WTC11 (cell line): Measurements from ENCODE around the gene CPHXL2.

ENCODE experiments used
- NFYB ChIP-seq: sonication (generic); formaldehyde crosslinking; conservative IDR thresholded peaks from 2 replicates; pipeline ENCODE4 v1.8.0; 2022; ENCODE audit warnings: low read depth, missing genetic modification reagents
- TF ChIP-seq, protein P1 (sequence below): sonication (generic); formaldehyde crosslinking; IDR thresholded peaks from 2 replicates; pipeline ENCODE4 v1.8.1; 2022; ENCODE audit warnings: mild to moderate bottlenecking, moderate library complexity, missing genetic modification reagents
- TF ChIP-seq, protein P2 (sequence below): fragments of 200-600 bp; IDR thresholded peaks from 2 replicates; pipeline ENCODE4 v1.8.0; 2022; ENCODE audit warnings: antibody characterized with exemption
- TF ChIP-seq, protein P3 (sequence below): sonication (generic); formaldehyde crosslinking; IDR thresholded peaks from 2 replicates; pipeline ENCODE4 v1.8.1; 2023; ENCODE audit warnings: mild to moderate bottlenecking, missing genetic modification reagents, moderate library complexity
- TF ChIP-seq, protein P4 (sequence below): sonication (generic); formaldehyde crosslinking; IDR thresholded peaks from 2 replicates; pipeline ENCODE4 v1.8.1; 2022; ENCODE audit warnings: mild to moderate bottlenecking, missing genetic modification reagents, moderate library complexity, borderline replicate concordance

DNA sequence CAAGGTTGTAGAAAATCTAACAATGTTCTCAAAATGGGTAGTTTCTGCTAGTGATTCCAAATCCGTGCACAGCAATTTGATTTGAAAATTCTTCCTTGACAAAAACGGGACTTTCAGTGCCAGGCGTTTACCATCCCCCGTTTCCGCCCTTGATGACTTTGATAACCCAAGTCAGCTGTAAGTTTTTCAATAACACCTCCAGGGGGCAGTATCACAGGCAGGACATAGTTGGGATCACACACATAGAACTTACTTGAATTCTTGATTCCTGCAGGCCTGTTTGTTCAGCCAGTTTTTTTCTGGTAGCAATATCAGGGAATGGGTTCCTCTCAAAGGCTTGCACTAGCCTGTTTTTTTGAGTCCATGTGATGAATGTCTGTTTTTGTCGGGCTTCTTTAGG lies 18.9 kb upstream of the CPHXL2 start:
- TF ChIP-seq, protein P1, sequence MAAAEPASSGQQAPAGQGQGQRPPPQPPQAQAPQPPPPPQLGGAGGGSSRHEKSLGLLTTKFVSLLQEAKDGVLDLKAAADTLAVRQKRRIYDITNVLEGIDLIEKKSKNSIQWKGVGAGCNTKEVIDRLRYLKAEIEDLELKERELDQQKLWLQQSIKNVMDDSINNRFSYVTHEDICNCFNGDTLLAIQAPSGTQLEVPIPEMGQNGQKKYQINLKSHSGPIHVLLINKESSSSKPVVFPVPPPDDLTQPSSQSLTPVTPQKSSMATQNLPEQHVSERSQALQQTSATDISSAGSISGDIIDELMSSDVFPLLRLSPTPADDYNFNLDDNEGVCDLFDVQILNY (CRISPR knock-in tag): no peak
- TF ChIP-seq, protein P2, sequence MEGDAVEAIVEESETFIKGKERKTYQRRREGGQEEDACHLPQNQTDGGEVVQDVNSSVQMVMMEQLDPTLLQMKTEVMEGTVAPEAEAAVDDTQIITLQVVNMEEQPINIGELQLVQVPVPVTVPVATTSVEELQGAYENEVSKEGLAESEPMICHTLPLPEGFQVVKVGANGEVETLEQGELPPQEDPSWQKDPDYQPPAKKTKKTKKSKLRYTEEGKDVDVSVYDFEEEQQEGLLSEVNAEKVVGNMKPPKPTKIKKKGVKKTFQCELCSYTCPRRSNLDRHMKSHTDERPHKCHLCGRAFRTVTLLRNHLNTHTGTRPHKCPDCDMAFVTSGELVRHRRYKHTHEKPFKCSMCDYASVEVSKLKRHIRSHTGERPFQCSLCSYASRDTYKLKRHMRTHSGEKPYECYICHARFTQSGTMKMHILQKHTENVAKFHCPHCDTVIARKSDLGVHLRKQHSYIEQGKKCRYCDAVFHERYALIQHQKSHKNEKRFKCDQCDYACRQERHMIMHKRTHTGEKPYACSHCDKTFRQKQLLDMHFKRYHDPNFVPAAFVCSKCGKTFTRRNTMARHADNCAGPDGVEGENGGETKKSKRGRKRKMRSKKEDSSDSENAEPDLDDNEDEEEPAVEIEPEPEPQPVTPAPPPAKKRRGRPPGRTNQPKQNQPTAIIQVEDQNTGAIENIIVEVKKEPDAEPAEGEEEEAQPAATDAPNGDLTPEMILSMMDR: peak; percentile 28; the same call in 1 of the 2 replicates
- TF ChIP-seq NFYB (CRISPR knock-in tag): no peak
- TF ChIP-seq, protein P3, sequence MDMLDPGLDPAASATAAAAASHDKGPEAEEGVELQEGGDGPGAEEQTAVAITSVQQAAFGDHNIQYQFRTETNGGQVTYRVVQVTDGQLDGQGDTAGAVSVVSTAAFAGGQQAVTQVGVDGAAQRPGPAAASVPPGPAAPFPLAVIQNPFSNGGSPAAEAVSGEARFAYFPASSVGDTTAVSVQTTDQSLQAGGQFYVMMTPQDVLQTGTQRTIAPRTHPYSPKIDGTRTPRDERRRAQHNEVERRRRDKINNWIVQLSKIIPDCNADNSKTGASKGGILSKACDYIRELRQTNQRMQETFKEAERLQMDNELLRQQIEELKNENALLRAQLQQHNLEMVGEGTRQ (CRISPR knock-in tag): no peak
- TF ChIP-seq, protein P4, sequence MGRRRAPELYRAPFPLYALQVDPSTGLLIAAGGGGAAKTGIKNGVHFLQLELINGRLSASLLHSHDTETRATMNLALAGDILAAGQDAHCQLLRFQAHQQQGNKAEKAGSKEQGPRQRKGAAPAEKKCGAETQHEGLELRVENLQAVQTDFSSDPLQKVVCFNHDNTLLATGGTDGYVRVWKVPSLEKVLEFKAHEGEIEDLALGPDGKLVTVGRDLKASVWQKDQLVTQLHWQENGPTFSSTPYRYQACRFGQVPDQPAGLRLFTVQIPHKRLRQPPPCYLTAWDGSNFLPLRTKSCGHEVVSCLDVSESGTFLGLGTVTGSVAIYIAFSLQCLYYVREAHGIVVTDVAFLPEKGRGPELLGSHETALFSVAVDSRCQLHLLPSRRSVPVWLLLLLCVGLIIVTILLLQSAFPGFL (CRISPR knock-in tag): no peak
